Measurements from ENCODE around the gene B4GALT3.

The B4GALT3 gene

DNA sequence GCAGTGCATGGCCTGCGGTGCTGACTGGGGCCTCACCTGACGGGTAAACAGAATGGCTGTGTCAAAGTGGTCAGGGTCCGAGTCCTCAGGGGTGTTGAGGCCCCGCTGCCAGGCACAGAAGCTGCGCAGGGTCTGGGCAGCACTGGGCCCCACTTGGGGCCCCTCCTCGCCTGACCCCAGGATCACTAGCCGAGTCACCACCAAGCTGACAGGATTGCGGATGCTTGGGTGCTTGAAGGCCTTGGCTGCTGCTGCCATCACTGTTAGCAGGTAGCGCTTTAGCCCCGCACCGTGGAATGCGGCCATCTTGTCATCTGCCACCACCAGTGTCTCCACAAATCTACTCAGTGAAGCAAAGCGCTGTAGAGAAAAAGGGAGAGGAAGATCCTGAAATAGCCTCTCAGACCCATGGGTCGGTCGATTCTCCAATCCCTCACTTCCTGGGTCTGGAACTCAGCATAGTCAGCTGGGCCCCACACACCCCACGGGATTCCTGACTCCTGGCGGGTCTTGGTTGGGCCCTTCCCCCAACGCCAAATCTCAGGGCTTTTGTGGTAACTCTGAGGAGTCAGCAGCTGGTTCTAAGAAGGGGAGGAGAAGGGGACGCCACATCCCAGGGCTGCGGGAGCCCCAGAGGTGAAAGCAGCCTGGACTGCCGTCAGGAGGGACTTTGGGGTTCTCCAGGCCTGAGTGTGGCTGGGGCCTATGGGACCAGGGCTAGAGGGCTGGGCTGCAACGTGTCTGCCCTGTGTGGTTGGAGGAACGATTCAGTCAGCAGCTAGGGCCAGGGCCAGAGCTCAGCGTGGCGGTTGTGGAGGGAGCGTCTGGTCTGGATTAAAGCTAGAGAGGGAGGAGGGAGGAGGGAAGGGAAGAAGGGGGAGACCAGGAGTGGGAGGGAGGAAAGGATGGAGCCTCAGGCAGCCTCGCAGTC is 19.5 kb upstream of the B4GALT3 start:
- TF ChIP-seq, protein P1, sequence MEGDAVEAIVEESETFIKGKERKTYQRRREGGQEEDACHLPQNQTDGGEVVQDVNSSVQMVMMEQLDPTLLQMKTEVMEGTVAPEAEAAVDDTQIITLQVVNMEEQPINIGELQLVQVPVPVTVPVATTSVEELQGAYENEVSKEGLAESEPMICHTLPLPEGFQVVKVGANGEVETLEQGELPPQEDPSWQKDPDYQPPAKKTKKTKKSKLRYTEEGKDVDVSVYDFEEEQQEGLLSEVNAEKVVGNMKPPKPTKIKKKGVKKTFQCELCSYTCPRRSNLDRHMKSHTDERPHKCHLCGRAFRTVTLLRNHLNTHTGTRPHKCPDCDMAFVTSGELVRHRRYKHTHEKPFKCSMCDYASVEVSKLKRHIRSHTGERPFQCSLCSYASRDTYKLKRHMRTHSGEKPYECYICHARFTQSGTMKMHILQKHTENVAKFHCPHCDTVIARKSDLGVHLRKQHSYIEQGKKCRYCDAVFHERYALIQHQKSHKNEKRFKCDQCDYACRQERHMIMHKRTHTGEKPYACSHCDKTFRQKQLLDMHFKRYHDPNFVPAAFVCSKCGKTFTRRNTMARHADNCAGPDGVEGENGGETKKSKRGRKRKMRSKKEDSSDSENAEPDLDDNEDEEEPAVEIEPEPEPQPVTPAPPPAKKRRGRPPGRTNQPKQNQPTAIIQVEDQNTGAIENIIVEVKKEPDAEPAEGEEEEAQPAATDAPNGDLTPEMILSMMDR (conservative IDR thresholded peaks at IDR 0.05) = no peak
- H3K27ac ChIP-seq = no peak overlapping the region

DNA sequence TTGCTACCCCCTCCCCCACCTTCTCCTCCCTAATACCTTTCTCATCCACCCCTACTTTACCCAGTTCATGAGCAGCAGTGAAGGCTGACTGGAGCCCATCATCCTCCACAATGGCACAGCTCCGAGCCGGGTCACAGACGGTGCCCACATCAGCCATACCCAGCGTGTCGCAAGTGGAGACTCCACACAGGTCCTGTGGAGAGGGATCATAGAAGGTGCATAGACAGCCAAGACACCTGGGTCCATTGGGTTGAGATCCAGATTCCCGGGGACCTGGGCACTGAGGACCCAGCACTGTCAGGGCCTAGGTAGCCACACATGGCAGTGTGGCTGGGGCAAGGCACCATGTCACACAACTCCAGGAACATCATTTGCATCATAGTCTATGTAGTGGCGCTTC is 18.8 kb upstream of the B4GALT3 start:
- H3K27ac ChIP-seq = no peak overlapping the region
- TF ChIP-seq, protein P1 (conservative IDR thresholded peaks at IDR 0.05) = no peak

DNA sequence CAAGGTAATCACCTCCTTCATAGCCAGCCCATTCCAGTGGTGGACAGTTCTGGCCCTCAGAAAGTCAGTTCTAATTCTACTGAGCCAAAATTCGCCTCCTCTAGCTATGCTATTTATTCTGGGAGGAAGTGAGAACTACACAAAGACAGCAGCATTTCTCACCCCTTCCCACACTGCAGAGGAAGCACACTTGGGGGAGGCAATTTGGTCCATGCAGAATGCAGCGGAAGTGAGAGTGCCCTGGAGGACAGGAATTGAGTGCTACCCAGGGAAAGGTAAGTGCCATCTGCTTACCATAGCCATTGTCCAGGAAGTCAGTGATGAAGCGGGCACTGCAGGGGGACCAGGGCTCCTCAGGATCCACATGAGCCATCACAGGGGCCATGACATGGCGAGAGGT is 17.9 kb upstream of the B4GALT3 start:
- H3K27ac ChIP-seq = no peak overlapping the region
- TF ChIP-seq, protein P1 (conservative IDR thresholded peaks at IDR 0.05) = no peak

DNA sequence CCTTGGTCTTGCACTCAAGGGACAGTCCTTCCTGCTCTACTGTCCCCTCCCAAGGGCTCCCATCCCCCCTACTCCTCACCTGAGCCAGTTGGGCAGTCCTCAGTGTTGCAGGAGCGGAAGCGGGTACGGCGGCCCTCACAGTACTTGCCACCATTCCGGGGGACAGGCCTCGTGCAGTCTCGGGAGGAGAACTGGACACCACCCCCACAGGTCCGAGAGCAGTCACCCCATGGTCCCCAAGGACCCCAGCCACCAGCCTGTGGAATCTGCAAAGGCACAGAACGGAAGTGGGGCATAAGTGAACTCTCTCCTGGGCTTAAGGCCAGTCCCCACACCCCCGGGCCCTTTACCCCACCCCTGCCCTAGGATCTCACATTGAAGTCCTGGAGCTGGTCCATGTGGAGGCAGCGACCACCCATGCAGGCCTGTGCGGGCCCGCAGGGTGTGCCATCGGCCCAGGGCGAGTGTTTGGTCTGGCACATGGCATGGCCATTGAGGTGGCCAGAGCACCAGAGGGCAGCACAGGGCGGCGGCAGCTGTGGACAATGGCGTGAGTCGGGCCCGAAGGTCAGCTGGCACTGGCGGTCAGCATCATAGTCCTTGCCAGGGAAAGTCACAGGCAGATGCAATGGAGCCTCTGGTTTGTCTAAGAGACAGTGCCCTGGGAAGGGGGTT is 16.4 kb upstream of the B4GALT3 start:
- H3K27ac ChIP-seq = no peak overlapping the region
- TF ChIP-seq, protein P1 (conservative IDR thresholded peaks at IDR 0.05) = no peak

DNA sequence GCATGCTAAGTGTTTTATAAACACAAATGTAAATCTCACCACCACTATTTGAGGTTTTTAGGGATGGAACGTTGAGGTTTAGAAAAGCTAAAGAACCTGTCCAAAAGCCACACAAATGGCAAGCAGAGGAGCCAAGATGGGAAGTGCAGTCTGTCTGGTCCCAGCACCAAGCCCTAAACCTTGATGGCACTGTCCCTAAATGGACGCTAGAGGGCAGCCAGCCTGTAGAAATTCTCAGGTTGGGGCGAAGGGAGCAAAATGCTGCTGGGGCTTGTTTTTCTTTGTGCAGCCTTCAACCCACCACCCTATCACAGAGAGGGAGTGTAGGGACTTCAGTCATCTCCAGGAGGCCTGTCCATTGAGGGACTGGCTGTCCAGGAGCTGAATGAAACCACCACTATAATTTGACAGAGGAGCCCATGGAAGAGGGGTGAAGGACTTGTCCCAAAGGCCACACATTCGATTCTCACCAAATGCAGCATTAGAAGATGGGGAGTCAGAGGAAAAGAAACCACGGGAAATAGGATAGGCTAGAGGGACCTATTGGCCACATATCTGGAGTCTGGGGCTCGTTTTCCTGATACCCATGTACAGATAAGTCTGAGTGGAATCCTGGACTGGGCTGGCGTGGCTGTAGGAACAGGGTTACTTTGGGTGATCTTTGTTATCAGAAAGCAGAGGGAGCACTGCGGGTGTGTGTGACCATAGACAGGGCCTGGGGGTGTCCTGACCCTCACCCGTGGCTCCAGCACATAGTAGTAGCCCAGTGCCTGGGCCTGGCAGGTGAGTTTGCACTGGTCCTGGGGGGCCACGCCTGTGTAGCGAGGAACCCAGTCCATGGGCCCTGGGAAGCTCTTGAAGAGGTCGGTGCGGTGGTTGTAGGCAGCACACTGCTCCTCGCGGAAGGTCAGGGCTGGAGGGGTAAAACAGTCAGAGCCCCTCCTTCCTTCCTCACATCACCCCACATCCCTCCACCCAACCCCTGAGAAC is 15.5 kb upstream of the B4GALT3 start:
- TF ChIP-seq, protein P1 (conservative IDR thresholded peaks at IDR 0.05) = peak; percentile 92
- no peak overlapping the region for H3K27ac ChIP-seq

DNA sequence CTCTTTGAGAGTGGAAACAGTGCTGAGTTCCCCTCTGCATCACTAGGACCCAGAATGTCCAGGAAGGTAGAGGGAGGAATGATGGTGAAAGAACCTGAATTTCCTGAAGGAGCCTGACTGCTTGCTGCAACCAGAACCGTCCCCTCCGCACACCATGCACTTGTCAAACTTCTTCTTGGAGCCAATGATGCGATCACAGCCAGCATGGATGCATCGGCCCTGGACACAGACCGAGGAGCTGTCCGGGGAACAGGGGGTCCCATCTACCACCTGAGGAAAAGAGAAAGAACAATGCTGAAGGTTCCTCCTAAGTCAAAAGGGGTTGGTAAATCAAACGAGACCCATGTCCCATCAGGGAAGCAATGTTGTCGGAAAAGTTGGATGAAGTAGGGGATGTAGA is 14.7 kb upstream of the B4GALT3 start:
- H3K27ac ChIP-seq = no peak overlapping the region
- TF ChIP-seq, protein P1 (conservative IDR thresholded peaks at IDR 0.05) = no peak

Measured in VCaP (cell line).